GM15510 (cell line): ENCODE data around the gene GET3.
A peak's percentile ranks its signal among the peaks of the same experiment; 100 is the strongest.

ENCODE experiments used
- POLR2A ChIP-seq: IDR thresholded peaks from 3 replicates; pipeline ENCODE4 v1.6.1; 2011; ENCODE audit warnings: borderline replicate concordance; ENCODE audit not compliant: insufficient read length; ENCODE audit errors: extremely low read depth

Gene GET3

DNA sequence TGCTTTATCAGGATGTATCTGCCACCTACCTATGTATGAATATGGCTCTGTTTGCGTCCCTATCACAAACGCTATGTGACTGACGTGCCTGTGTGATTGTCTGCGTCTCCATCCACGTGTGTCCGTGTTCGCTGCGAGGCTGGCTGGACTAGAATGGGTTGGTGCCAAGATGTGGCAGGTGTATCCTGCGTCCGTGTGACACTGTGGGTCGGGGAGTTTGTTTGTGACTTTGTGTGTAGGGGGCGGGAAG lies 44.8 kb downstream of the GET3 start:
- no peak for TF ChIP-seq POLR2A

- peak; percentile 63 for TF ChIP-seq POLR2A
Measured at GRCh38 chr19:12782424-12783290, 45.4 kb downstream of the GET3 start.

DNA sequence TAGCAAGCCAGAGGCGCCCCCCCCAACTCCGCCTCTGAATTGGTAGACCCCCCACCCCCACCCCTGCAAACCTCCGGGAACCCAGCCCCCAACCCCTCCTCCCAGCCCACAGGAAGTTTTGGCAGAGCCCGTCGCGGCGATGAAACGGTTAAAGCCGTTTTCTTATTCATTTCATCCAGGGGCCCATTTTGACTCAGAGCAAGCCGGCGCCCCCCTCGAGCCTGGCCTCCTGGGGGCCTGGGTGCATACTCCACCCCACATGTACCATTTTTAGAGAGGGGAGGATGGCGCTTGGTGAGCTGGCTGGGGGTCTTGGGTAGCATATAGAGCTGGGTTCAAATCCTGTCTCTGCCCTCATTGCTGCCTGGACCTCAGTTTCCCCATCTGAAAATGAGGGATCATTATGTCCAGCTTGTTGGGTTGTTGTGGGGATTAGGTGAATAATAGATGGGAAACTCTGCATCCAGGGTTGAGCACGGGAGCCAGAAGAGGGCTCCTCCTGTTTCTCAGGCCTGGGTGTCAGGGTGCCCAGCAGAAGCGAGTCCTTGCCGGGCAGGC lies 46.1 kb downstream of the GET3 start:
- TF ChIP-seq POLR2A = no peak

DNA sequence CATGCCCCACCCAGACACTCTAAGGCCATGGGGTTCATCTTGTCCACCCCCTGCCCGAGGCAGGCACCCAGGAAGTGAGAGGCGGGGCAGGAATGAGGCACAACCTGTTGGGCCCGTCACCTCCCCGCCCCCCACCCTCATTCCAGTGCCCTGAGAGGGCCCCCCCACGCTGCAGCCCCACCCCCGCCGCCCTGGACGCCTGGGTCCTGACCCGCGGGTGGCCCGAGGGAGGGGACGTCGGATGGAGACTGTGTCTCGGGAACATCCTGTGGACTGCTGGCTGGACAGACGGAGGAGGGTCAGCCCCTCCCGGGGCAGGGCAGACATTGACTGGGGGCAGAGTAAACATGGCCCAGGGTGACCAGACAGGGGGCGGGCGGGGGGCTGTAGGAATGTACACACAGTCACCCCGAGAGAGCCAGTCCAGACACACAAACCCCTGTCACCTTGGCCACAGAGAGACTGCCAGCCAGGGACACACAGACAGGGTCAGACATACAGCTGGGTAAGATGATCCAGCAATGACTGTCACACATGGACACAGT lies 46.6 kb downstream of the GET3 start:
- TF ChIP-seq POLR2A = no peak

- no peak for TF ChIP-seq POLR2A
Measured at GRCh38 chr19:12784394-12784870, 47.1 kb downstream of the GET3 start.

GRCh38 chr19:12784871-12785430 lies 47.7 kb downstream of the GET3 start:
- no peak for TF ChIP-seq POLR2A

DNA sequence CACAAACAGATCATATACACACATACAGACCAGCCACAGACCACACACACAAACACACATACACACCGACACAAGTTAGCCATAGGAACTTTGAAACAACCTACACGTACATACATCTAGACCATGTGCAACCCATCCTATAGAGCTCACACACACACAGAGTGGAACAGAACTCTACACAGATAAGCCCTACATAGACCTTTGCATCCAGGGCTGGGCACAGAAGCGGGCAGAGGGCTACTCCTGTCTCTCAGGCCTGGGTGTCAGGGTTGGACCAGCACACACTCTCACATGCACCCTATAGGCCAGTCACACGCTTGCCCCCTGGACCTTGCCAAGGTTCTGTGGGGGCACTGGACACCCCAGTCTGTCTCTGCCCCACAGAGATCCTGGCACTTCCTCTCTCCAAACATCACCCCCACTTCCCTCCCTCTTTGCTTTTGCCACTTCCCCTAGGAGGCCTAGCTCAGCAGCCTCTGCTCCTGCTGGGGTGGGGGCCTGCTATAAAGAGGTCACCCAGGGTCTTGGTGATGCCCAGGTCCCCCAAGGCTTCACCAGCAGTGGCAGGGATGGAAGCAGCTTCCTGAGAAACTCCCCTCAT lies 48.2 kb downstream of the GET3 start:
- peak; percentile 3 for TF ChIP-seq POLR2A

DNA sequence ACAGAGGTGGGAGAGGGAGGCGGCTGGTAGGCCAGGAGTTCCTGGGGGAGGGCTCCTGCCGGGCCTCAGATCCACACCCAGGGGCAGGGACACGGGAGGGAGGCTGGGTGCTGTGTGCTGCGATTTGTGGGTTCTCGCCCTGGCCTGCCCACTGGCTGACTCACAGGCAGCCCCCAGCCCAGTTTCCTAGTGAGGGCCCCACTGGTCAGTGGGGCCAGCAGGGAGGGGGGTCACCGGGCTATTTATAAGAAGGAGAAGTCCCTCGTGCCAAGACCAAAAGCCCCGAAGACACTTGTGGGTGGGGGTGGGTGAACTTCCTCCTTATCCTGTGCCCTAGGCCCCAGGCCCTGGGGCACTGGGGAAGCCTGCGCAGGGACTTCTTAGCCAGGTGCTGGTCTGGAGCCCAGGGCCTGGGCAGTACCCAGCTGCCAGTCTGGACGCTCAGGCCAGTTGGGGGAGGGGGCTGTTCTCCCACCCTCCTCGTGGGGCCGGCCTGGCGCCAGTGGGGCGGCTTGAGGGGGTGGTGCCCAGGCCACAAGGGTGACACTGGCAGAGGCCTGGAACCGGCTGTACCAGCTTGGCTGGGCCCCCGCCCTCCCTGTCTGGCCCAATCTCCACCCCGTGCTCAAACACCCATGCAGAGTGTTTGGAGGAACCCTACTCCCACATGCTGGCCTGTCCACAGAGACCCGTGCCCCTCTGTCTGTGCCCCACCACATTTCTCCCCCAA lies 49.0 kb downstream of the GET3 start:
- TF ChIP-seq POLR2A = peak; percentile 7

GRCh38 chr19:12786952-12787351 lies 49.7 kb downstream of the GET3 start:
- TF ChIP-seq POLR2A = no peak

- no peak for TF ChIP-seq POLR2A
Measured at GRCh38 chr19:12787458-12787857, 50.2 kb downstream of the GET3 start.

- TF ChIP-seq POLR2A = no peak
Measured at GRCh38 chr19:12788042-12788681, 50.9 kb downstream of the GET3 start.

- TF ChIP-seq POLR2A = peak; percentile 55
Measured at GRCh38 chr19:12788682-12789097, 51.4 kb downstream of the GET3 start.

GRCh38 chr19:12789098-12789903 lies 52.0 kb downstream of the GET3 start:
- TF ChIP-seq POLR2A = peak; percentile 73
